Suprapubic skin (tissue), 3 donors: ENCODE results near the gene ZCCHC7.

Experiments
- CTCF ChIP-seq, 2 donors: fragments of 200-600 bp in 1 of 2; fragments of 450-650 bp in 1 of 2; sonication (generic) in 1 of 2; IDR thresholded peaks; one replicate each; pipeline ENCODE4 v1.5.1; 2016 to 2019; ENCODE audit warnings: antibody characterized with exemption in 2 of 2, mild to moderate bottlenecking in 1 of 2, moderate library complexity in 1 of 2
- EP300 ChIP-seq: sonication (generic); formaldehyde crosslinking; IDR thresholded peaks from one replicate; pipeline ENCODE4 v1.6.1; 2017; ENCODE audit warnings: antibody characterized with exemption
- POLR2A ChIP-seq, 2 donors: fragments of 450-650 bp; IDR thresholded peaks; one replicate each; pipeline ENCODE4 v1.6.1; 2017; ENCODE audit warnings: antibody characterized with exemption in 2 of 2, mild to moderate bottlenecking in 2 of 2, moderate library complexity in 2 of 2

- TF ChIP-seq CTCF (IDR thresholded peaks at IDR 0.05): no peak
- TF ChIP-seq EP300: no peak
- no peak for TF ChIP-seq POLR2A (IDR thresholded peaks at IDR 0.05)
These were observed 166.3 kb downstream of the ZCCHC7 start for GRCh38 chr9:37286530-37287175.
